Fibroblast of the conjunctiva (primary cell): ENCODE results near the gene BLM.
"Not testable (repeated sequence)": the region's sequence is repeated elsewhere in the genome, so short reads cannot be mapped to it uniquely, and the experiment has no call there.

Source experiments
- DNase-seq: peaks from one replicate; pipeline ENCODE4 v3.0.0-alpha.2; 2010; ENCODE audit warnings: low read depth

The BLM gene

GRCh38 chr15:90740545-90740944 is 23.4 kb downstream of the BLM start:
- not testable (repeated sequence) for DNase-seq

GRCh38 chr15:90742087-90742486 is 24.9 kb downstream of the BLM start:
- DNase-seq = no peak

GRCh38 chr15:90743407-90743806 is 26.3 kb downstream of the BLM start:
- DNase-seq = no peak

- no peak for DNase-seq
Observed at GRCh38 chr15:90744759-90745402, 27.7 kb downstream of the BLM start.

GRCh38 chr15:90749754-90750153 is 32.6 kb downstream of the BLM start:
- no peak for DNase-seq

GRCh38 chr15:90750186-90750585 is 33.0 kb downstream of the BLM start:
- DNase-seq = no peak

- no peak for DNase-seq
Observed at GRCh38 chr15:90751300-90751825, 34.2 kb downstream of the BLM start.

- DNase-seq = no peak
Observed at GRCh38 chr15:90756916-90757315, 39.8 kb downstream of the BLM start.

GRCh38 chr15:90757461-90757860 is 40.3 kb downstream of the BLM start:
- no peak for DNase-seq

GRCh38 chr15:90760661-90761232 is 43.6 kb downstream of the BLM start:
- DNase-seq = no peak

GRCh38 chr15:90761629-90762028 is 44.5 kb downstream of the BLM start:
- no peak for DNase-seq

- peak; percentile 45 for DNase-seq
Observed at GRCh38 chr15:90762109-90762508, 45.0 kb downstream of the BLM start.

- no peak for DNase-seq
Observed at GRCh38 chr15:90763366-90764099, 46.4 kb downstream of the BLM start.

- no peak for DNase-seq
Observed at GRCh38 chr15:90765531-90765930, 48.4 kb downstream of the BLM start.

- no peak for DNase-seq
Observed at GRCh38 chr15:90765966-90766365, 48.8 kb downstream of the BLM start.

GRCh38 chr15:90769375-90769774 is 52.2 kb downstream of the BLM start:
- no peak for DNase-seq

GRCh38 chr15:90773485-90773884 is 56.3 kb downstream of the BLM start:
- DNase-seq = no peak

- DNase-seq = no peak
Observed at GRCh38 chr15:90774731-90775514, 57.8 kb downstream of the BLM start.

- DNase-seq = no peak
Observed at GRCh38 chr15:90780916-90781315, 63.8 kb downstream of the BLM start.

- no peak for DNase-seq
Observed at GRCh38 chr15:90782442-90782841, 65.3 kb downstream of the BLM start.

GRCh38 chr15:90787881-90788280 is 70.7 kb downstream of the BLM start:
- no peak for DNase-seq

GRCh38 chr15:90789462-90789861 is 72.3 kb downstream of the BLM start:
- DNase-seq = no peak
